ENCODE results near the gene PCMTD2. TPM values are rescaled to one million over a fixed set of nuclear protein-coding genes. Genes with fewer than 3 reads are reported as not detected.

PCMTD2 gene
- total and polyA plus RNA-seq, 2 of the 13 experiments (the other 11 are each of a cell fraction or from before 2014, with no cell fraction given): 47.0 to 76.9 TPM

DNA sequence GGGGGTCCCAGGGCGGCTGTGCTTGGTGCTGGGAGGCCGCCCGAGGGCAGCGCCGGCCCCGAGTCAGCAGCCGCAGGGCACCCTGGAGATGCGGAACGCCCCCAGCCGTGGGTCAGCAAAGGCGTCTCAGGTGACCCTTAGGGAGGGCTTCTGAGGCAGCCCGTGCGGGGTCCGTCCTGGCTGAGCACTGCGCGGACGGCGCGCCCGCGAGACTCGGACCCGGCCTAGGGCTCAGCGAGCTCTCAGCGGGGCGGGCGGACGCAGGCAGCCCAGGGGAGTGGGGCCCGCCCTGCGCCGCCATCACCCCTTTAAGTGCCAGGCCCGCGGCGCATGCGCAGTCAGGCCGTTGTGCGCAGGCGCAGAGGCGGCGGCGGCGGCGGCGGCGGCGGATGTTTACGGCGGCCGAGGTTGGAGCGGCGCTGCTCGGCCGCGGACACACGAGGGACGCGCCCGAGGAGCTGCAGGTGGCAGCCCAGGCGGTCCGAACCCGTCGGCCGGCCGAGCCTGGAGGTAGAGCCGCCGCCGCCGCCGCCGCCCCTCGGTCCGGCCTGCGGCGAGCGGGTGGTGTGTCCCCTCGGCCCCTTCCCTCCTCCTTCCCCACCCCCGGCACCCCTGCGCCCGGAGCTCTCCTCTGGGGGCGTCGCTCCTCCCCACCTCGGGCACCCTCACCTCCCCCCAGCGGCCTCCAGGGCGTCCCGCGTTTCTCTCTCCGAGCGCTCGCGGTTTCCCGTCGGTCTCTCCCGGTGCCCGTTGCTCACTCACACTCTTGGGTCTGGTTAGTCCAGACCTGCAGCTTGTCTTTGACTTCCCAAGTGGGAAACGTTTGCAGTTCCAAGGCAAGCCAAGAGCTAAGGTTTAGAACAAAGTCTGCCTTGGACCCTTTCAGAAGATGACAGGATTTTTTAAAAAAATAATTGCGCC lies at the start of gene PCMTD2 (continued):
- TF ChIP-seq, protein P1, sequence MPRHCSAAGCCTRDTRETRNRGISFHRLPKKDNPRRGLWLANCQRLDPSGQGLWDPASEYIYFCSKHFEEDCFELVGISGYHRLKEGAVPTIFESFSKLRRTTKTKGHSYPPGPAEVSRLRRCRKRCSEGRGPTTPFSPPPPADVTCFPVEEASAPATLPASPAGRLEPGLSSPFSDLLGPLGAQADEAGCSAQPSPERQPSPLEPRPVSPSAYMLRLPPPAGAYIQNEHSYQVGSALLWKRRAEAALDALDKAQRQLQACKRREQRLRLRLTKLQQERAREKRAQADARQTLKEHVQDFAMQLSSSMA (CRISPR knock-in tag; IDR thresholded peaks at IDR 0.05): peak; percentile 29; the same call in 1 of the 2 replicates
- TF ChIP-seq, protein P2, sequence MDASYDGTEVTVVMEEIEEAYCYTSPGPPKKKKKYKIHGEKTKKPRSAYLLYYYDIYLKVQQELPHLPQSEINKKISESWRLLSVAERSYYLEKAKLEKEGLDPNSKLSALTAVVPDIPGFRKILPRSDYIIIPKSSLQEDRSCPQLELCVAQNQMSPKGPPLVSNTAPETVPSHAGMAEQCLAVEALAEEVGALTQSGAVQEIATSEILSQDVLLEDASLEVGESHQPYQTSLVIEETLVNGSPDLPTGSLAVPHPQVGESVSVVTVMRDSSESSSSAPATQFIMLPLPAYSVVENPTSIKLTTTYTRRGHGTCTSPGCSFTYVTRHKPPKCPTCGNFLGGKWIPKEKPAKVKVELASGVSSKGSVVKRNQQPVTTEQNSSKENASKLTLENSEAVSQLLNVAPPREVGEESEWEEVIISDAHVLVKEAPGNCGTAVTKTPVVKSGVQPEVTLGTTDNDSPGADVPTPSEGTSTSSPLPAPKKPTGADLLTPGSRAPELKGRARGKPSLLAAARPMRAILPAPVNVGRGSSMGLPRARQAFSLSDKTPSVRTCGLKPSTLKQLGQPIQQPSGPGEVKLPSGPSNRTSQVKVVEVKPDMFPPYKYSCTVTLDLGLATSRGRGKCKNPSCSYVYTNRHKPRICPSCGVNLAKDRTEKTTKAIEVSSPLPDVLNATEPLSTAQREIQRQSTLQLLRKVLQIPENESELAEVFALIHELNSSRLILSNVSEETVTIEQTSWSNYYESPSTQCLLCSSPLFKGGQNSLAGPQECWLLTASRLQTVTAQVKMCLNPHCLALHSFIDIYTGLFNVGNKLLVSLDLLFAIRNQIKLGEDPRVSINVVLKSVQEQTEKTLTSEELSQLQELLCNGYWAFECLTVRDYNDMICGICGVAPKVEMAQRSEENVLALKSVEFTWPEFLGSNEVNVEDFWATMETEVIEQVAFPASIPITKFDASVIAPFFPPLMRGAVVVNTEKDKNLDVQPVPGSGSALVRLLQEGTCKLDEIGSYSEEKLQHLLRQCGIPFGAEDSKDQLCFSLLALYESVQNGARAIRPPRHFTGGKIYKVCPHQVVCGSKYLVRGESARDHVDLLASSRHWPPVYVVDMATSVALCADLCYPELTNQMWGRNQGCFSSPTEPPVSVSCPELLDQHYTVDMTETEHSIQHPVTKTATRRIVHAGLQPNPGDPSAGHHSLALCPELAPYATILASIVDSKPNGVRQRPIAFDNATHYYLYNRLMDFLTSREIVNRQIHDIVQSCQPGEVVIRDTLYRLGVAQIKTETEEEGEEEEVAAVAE (CRISPR knock-in tag; IDR thresholded peaks at IDR 0.05; ENCODE audit: borderline replicate concordance): peak; percentile 44; the same call in 1 of the 2 replicates
- TF ChIP-seq, protein P3, sequence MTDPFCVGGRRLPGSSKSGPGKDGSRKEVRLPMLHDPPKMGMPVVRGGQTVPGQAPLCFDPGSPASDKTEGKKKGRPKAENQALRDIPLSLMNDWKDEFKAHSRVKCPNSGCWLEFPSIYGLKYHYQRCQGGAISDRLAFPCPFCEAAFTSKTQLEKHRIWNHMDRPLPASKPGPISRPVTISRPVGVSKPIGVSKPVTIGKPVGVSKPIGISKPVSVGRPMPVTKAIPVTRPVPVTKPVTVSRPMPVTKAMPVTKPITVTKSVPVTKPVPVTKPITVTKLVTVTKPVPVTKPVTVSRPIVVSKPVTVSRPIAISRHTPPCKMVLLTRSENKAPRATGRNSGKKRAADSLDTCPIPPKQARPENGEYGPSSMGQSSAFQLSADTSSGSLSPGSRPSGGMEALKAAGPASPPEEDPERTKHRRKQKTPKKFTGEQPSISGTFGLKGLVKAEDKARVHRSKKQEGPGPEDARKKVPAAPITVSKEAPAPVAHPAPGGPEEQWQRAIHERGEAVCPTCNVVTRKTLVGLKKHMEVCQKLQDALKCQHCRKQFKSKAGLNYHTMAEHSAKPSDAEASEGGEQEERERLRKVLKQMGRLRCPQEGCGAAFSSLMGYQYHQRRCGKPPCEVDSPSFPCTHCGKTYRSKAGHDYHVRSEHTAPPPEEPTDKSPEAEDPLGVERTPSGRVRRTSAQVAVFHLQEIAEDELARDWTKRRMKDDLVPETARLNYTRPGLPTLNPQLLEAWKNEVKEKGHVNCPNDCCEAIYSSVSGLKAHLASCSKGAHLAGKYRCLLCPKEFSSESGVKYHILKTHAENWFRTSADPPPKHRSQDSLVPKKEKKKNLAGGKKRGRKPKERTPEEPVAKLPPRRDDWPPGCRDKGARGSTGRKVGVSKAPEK (CRISPR knock-in tag; IDR thresholded peaks at IDR 0.05; ENCODE audit: borderline replicate concordance): 0 out of 2 replicates have a peak, but pooled peaks have one; percentile 52
- TF ChIP-seq, protein P4, sequence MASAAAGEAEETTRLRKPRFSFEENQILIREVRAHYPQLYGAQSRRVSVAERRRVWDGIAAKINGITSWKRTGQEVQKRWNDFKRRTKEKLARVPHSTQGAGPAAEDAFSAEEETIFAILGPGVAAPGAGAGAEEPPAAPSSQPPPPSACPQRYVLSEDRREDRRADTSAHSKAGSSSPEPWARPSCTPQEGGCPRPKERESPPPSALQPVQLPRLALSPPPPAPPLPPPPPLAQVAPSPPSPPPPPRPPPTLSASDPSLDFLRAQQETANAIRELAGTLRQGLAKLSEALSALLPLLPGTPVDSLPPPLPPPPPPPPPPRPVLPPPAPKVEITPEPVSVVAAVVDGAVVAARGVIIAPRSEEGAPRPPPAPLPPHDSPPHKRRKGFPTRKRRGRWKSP (CRISPR knock-in tag; IDR thresholded peaks at IDR 0.05): peak; percentile 84
- TF ChIP-seq NFE2L2 (IDR thresholded peaks at IDR 0.05; ENCODE audit: low read length) (no peak), KLF9 (CRISPR knock-in tag; IDR thresholded peaks at IDR 0.05; ENCODE audit: low read depth) (peak; percentile 40; the same call in 1 of the 2 replicates), KLF15 (CRISPR knock-in tag; IDR thresholded peaks at IDR 0.05; ENCODE audit: borderline replicate concordance) (peak; percentile 56; the same call in 1 of the 2 replicates), FOXA1 (IDR thresholded peaks at IDR 0.05) (no peak), FOXA1 (CRISPR knock-in tag; IDR thresholded peaks at IDR 0.05) (peak; percentile 84), ZZZ3 (CRISPR knock-in tag; IDR thresholded peaks at IDR 0.05; ENCODE audit: borderline replicate concordance) (no peak), SMAD1 (CRISPR knock-in tag; IDR thresholded peaks at IDR 0.05; ENCODE audit: borderline replicate concordance, low read depth) (peak; percentile 91; the same call in 1 of the 2 replicates)
- TF ChIP-seq, protein P5, sequence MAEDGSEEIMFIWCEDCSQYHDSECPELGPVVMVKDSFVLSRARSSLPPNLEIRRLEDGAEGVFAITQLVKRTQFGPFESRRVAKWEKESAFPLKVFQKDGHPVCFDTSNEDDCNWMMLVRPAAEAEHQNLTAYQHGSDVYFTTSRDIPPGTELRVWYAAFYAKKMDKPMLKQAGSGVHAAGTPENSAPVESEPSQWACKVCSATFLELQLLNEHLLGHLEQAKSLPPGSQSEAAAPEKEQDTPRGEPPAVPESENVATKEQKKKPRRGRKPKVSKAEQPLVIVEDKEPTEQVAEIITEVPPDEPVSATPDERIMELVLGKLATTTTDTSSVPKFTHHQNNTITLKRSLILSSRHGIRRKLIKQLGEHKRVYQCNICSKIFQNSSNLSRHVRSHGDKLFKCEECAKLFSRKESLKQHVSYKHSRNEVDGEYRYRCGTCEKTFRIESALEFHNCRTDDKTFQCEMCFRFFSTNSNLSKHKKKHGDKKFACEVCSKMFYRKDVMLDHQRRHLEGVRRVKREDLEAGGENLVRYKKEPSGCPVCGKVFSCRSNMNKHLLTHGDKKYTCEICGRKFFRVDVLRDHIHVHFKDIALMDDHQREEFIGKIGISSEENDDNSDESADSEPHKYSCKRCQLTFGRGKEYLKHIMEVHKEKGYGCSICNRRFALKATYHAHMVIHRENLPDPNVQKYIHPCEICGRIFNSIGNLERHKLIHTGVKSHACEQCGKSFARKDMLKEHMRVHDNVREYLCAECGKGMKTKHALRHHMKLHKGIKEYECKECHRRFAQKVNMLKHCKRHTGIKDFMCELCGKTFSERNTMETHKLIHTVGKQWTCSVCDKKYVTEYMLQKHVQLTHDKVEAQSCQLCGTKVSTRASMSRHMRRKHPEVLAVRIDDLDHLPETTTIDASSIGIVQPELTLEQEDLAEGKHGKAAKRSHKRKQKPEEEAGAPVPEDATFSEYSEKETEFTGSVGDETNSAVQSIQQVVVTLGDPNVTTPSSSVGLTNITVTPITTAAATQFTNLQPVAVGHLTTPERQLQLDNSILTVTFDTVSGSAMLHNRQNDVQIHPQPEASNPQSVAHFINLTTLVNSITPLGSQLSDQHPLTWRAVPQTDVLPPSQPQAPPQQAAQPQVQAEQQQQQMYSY (CRISPR knock-in tag; IDR thresholded peaks at IDR 0.05): no peak; the same call in 1 of the 2 replicates
- TF ChIP-seq, protein P6, sequence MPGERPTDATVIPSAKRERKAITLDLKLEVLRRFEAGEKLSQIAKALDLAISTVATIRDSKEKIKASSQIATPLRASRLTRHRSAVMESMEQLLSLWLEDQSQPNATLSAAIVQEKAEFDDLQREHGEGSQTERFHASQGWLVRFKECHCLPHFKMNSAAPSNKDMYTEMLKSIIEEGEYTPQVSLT (CRISPR knock-in tag; IDR thresholded peaks at IDR 0.05; ENCODE audit: borderline replicate concordance, low read depth): no peak; the same call in 1 of the 2 replicates
